NCI-H2196 (cell line): ENCODE measurements around the gene PPARA.

ENCODE experiments used
- DNase-seq: peaks from one replicate; lab custom pipeline; 2025; ENCODE audit not compliant: unreplicated experiment; lab: John Stamatoyannopoulos, UW

Gene PPARA

DNA sequence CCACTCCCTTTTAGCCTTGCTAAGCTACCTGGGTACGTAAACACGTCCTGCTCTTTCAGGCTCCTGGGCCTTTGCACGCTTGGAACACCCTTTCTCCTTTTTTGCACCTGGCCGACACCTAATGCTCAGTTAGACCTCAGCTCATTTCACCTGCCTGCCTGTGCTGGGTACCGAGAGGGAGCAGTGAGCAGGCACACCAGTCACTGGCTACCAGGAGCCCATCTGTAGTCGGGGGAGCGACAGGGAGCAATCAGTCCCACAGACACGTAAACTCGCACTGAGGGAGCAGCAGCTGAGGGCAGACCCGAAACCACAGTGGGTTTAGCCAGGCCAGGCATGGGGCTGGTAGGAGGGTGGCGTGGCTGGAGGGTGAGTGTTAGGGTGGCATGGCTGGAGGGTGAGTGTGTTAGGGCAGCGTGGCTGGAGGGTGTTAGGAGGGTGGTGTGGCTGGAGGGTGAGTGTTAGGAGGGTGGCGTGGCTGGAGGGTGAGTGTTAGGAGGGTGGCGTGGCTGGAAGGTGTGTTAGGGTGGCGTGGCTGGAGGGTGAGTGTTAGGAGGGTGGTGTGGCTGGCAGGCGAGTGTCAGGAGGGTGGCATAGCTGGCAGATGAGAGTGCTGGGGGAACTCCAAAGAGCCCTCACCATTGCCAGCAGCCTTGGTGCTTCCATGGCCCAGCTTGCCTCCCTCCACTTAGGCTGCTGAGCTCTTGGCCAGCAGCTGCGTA is 140.0 kb downstream of the PPARA start:
- no peak for DNase-seq

DNA sequence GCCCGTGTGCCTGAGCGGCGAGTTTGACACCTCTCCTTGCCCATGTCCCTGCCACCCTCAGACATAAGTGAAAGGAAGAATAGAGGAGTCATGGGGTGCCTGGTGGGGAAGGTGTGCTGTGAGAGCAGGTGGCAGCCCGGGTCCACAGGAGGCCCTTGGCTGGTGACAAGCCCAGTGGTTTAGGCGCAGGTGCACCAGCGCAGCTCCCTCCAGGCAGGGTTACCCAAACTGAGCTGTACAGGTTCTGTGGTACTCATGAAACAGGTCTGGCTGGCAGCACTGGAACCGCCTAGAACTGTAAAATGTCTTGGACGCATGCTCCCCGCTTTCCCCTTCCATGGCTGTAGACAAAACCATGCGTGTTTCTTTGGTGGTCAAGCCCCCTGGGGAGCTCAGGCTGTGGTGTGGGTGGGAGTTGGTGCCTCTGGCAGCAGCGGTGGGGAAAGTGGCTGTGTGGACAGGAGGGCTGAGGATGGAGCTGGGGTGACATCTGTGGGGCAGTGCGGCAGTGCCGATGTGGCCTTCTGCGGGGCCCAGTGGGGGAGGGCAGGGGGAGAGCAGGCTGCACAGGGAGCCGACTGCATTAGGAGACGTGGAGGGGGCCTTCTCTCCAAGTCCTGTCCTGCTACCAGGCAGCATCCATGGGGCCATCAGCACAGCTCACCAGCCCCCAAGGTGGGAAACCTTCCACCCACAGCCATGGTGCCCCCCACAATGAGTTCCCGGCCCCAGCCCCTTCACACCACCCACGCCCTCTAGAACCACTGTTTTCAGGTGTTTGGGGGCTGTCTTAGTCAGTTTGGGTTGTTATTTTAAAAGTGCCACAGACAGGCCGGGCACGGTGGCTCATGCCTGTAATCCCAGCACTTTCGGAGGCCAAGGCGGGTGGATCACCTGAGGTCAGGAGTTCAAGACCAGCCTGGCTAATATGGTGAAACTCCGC is 140.8 kb downstream of the PPARA start:
- DNase-seq = no peak

DNA sequence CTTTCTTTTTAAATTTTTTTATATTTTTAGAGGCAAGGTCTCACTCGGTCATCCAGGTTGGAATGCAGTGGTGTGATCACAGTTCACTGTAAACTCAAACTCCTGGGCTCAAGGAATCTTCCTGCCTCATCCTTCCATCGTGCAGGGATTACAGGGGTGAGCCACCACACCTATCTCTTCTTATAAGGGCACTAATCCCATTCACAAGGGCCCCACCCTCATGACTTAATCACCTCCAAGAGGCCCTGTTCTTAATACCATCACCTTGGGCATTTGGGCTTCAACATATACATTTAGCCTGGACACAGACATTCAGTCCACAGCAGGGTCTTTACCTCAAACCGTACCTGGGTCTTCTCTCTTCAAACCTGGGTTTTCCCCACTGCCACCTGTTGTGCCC is 141.8 kb downstream of the PPARA start:
- no peak for DNase-seq

DNA sequence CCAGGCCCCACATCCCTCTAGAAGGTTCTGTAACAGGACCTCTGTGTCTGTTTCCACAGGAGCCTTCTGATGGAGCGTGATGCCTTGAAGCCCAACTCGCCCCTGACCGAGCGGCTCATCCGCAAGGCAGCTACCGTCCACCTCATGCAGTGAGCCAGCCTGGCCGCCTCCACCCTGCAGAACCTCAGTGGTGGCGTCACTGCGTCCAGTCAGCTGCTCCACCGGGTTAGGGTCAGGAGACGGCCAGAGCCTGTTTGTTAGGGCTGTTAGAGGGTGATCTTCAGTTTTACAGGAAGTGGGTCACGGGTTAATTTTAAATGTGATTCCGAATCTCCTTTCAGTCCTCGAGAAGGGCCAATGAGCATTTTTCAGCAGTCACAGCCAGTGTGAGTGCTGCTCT is 142.4 kb downstream of the PPARA start:
- no peak for DNase-seq
